Measurements from ENCODE around the gene SNRPD1.

DNA sequence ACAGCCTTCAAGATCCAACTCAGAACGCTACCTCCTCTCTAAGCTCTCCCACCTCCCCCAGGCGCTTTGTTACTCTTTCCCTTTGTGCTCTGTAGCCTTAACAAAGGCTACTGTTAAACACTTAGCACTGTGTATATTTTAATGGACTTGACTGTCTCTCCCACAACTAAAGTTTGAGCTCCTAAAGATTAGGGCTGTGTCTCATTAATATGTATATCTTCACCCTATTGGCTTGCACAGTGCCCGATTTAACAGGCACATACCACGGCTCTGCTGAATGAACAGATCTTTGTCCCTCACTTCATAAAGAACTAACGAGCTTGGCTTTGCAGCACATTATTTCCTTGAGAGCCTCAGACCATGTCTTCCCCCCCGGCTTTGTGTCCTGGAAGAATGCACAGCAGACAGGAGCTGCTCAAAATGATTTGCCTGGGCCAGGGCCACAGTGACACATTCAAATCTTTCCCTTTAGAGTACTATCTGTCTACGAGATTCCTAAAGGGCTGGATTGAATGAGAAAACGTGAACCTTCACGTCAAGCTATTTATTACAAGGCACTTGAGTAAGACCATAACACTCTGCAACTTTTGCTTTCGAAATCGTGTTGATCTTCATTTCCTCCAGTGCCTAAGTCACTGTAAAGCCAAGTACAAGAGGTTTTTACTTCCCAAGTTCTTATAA is 70.4 kb downstream of the SNRPD1 start:
- no peak for TF ChIP-seq GATA2 (IDR thresholded peaks at IDR 0.05; ENCODE audit: low read depth, low read length)
- no peak for TF ChIP-seq GATA3 (IDR thresholded peaks at IDR 0.05; ENCODE audit: low read depth, low read length)
